Spleen (tissue), 7 donors: ENCODE measurements around the gene DIS3L.

Source experiments
- CTCF ChIP-seq, 11 experiments: fragments of 200-600 bp in 7 of 11; fragments of 450-650 bp in 4 of 11; sonication (generic) in 4 of 11; IDR thresholded peaks in 8 of 11; conservative IDR thresholded peaks in 3 of 11; 1 replicate in 7 of 11; 2 replicates in 4 of 11; pipeline versions ENCODE4 v1.4.0 to v1.8.0; 2016 to 2021; ENCODE audit warnings: antibody characterized with exemption in 11 of 11, inconsistent platforms in 4 of 11, mild to moderate bottlenecking in 1 of 11
- POLR2AphosphoS5 ChIP-seq, 3 donors: sonication (generic); formaldehyde crosslinking; IDR thresholded peaks; one replicate each; pipeline ENCODE4 v1.5.1; 2017; ENCODE audit warnings: antibody characterized with exemption in 3 of 3
- donor health status: DM: no; HTN: no; CAD: no; lungs with moderate emphysema.
- donor health status: DM: no; HTN: no; CAD: no.
- donor health status: DM: no; HTN: no; CAD: no.

GRCh38 chr15:66294157-66294931, 976 bp downstream of the DIS3L start:
- TF ChIP-seq CTCF (IDR thresholded peaks at IDR 0.05 in 8 of 11, conservative IDR thresholded peaks at IDR 0.05 in 3 of 11) (no peak), POLR2AphosphoS5 (IDR thresholded peaks at IDR 0.05) (no peak)
